ENCODE measurements around the gene P3H1.

GRCh38 chr1:42752284-42752683, 14.5 kb downstream of the P3H1 start:
- TF ChIP-seq POLR2A (IDR thresholded peaks at IDR 0.05): no peak
- TF ChIP-seq CTCF (IDR thresholded peaks at IDR 0.05): no peak
- TF ChIP-seq EP300 (IDR thresholded peaks at IDR 0.05): no peak

All from ovary (tissue), 3 donors.